ENCODE results near the gene RASSF8. TPM values are rescaled to one million over a fixed set of nuclear protein-coding genes. Genes with fewer than 3 reads are reported as not detected.

RASSF8 gene
- total and polyA plus RNA-seq, 9 of the 15 experiments (the other 6 are each of a cell fraction or from before 2014, with no cell fraction given) = 0.01 to 0.36 (median 0.12) TPM; not detected in 1

- TF ChIP-seq CEBPZ (IDR thresholded peaks at IDR 0.05; ENCODE audit: borderline replicate concordance, low read depth, low read length) (no peak), ILF3 (IDR thresholded peaks at IDR 0.05; ENCODE audit: borderline replicate concordance) (no peak), TSC22D4 (tag; IDR thresholded peaks at IDR 0.05) (no peak), ZNF561 (CRISPR knock-in tag; conservative IDR thresholded peaks at IDR 0.05) (no peak), NFYB (IDR thresholded peaks at IDR 0.05; ENCODE audit: extremely low read depth, insufficient read length) (no peak)
Observed at GRCh38 chr12:25979059-25979458, 20.6 kb downstream of the RASSF8 start (continued).

- CTCF ChIA-PET (ENCODE audit: low intra/inter-chr PET ratio) = no interaction called here
- Histone ChIP-seq H3K79me2 (ENCODE audit: control insufficient read depth, insufficient read depth, low read length) (no peaks in the 10 kb centered on the region), H2AFZ (ENCODE audit: low read depth, low read length) (no peak overlapping the region), H3K4me1 (replicated peaks in 1 of 2; ENCODE audit: control insufficient read depth in 2 of 2, insufficient read depth in 2 of 2, low read length in 2 of 2) (no peaks in the 10 kb centered on the region), H3K9me1 (ENCODE audit: control insufficient read depth, insufficient read depth, low read length) (no peaks in the 10 kb centered on the region), H3K36me3 (ENCODE audit: control insufficient read depth, insufficient read depth, low read length) (no peaks in the 10 kb centered on the region), H3K9me3 (replicated peaks; ENCODE audit: control insufficient read depth, insufficient read depth, low read depth, low read length) (no peaks in the 10 kb centered on the region), H4K20me1 (replicated peaks; ENCODE audit: control insufficient read depth, insufficient read depth, low read length) (no peaks in the 10 kb centered on the region), H3K4me3 (no peak overlapping the region), H3K9ac (ENCODE audit: insufficient read depth in 1 of 2, low read depth in 2 of 2, low read length in 2 of 2) (no peak overlapping the region), H3K4me2 (ENCODE audit: insufficient read depth, low read length) (no peak overlapping the region), H3K27ac (ENCODE audit: extremely low read depth, low read depth, low read length) (no peak overlapping the region), H3K27me3 (ENCODE audit: control insufficient read depth in 2 of 2, insufficient read depth in 2 of 2, low read length in 2 of 2) (no peaks in the 10 kb centered on the region; a peak in 2 of 5 replicates)
- DNase-seq (ENCODE audit: extremely low read depth in 1 of 4, low spot score in 3 of 4) (no peak), ATAC-seq (no peak), FAIRE-seq (no peak)
- no TSS peak for BruUV-seq (replicated peaks)
- 0% methylated on average over 2 of the region's 2 CpGs for WGBS (ENCODE audit: insufficient coverage, low coverage, missing lambda C conversion rate)
- POLR2A ChIA-PET = interaction anchor here (0.6 kb wide), 1 partner anchor 20 kb away, joined by 4 read pairs; no protein-coding TSS in a partner anchor
- in situ Hi-C loops (cut with MboI) (no loop called here), intact Hi-C loops (cut with micrococcal nuclease) (no loop called here)
- TF ChIP-seq MCM7 (IDR thresholded peaks at IDR 0.05) (no peak), ZBTB40 (IDR thresholded peaks at IDR 0.05) (no peak), ZBTB40 (CRISPR knock-in tag; IDR thresholded peaks at IDR 0.05) (no peak), CREM (IDR thresholded peaks at IDR 0.05; ENCODE audit: low read depth) (no peak)
Observed at GRCh38 chr12:25979563-25979962, 21.1 kb downstream of the RASSF8 start.
